Pons (tissue), 1 donor: ENCODE measurements around the gene TIMM10.
"Not testable (repeated sequence)": the region's sequence is repeated elsewhere in the genome, so short reads cannot be mapped to it uniquely, and the experiment has no call there.

Experiments
- DNase-seq: peaks from one replicate; pipeline ENCODE4 v3.0.0-alpha.2; 2016; ENCODE audit warnings: low spot score

TIMM10 gene

GRCh38 chr11:57542582-57542981 is 12.0 kb upstream of the TIMM10 start:
- DNase-seq, result no peak

DNA sequence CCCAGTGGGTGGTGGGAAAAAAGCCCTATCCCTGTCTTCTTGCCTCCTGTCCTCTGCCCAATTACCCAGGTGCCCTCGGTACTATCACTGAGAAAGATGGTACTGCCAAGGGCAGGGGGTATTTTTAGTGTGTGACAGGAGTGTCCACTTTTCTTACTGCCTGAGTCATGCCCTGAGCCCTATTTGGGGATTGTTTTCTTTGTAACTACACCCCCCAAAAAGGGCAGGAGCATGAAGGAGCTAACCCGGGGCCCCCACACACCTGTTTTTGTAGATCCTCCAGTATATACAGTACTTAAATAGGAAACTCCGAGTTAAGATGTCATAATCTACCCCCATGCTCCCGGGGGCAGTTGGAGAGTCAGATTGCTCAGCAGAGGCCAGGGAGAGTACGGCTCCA is 10.6 kb upstream of the TIMM10 start:
- DNase-seq, result no peak

DNA sequence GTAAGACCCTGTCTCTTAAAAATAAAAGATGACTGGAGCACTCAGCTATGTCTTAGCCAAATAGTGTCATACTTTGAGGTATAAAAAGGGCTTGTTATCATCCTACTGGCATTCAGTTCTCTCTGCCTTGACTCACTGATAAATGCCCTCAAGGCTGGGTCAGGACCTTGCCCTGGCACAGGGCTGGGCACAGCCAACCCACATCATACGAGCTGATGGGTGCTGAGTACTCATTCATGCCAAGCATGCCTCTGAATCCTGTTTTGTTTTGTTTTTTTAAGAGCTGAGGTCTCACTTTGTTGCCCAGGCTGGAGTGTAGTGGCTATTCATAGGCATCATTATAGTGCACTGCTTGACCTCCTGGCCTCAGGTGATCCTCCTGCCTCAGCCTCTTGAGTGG is 8.8 kb upstream of the TIMM10 start:
- no peak for DNase-seq

- no peak for DNase-seq
These were observed 6.5 kb upstream of the TIMM10 start, which contains the start of gene SMTNL1 for GRCh38 chr11:57536947-57537619. Gene SMTNL1, plus strand, starts transcription at chr11:57537595. Its CDS starts 5,048 bp downstream, at chr11:57542643.

DNA sequence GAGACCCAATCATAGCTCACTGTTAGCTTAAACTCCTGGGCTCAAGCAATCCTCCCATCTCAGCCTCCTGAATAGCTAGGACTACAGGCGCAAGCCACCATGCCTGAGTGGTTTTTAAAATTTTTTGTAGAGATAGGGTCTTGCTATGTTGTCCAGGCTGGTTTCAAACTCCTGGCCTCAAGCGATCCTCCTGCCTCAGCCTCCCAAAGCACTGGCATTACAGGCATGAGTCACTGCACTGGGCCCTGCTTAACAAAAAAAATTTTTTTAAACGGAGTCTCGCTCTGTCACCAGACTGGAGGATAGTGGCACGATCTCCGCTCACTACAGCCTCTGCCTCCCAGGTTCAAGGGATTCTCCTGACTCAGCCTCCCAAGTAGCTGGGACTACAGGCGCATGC is 3.9 kb upstream of the TIMM10 start:
- DNase-seq, result not testable (repeated sequence)

DNA sequence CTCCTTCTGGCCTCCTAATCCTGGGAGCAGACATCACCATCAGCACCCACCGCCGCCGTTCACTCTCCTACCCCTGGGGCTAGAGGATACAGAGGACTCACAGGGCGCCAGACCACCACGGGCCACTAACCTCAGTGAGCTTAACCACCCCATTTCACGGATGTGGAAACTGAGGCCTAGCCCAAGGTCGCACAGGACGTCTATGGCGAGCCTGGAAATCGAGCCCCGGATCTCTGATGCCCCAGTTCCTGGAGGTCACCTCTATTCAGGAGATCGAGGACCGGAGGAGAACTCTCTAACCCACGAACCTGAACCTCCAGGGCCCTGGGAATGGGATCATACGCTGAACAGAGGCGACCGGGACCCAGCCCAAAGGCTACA is 349 bp downstream of the TIMM10 start:
- no peak for DNase-seq

- no peak for DNase-seq
These were observed 1.5 kb downstream of the TIMM10 start for GRCh38 chr11:57529012-57529411.

DNA sequence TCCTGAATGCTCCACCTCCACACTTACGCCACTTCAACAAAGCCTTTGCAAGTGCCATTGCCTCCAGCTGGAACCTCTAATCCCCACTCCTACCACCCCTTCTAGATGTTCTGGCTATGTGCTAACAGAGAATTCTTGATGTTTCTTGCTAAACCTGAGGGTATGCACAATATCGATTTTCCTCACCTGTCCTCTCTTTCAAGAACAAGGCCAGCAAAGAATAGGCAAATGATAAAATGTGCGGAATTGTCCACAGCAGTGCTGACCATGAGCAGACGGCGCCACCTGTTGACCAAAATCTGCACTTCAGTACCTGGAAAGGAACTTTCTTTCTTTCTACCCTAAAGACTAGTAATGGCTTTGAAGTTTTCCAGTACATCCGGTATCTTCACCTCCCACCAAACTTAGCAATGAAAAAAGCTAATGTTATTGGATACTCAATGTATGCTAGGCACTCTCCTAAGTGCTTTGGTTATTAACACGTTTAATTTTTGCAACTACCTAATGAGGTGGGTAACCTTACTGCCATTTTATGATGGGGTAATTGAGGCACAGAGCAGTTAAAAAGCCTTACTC is 3.4 kb downstream of the TIMM10 start:
- DNase-seq, result peak; percentile 52

DNA sequence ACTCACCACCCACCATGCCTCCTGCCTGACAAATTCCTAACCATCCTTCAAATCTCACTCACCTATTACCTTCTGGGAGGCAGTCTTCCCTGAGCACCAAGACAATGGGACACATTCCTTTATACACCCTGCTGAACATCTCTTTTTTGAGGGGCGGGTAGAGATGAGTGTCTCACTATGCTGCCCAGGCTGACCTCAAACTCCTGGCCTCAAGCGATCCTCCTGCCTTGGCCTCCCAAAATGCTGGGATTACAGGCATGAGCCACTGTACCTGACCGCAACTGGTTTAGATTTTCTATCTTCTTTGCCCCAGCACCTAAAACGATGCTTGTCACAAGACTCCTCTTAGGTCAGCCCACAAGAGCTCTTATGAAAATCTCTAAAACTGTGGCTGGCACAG is 7.1 kb downstream of the TIMM10 start:
- DNase-seq, result no peak

DNA sequence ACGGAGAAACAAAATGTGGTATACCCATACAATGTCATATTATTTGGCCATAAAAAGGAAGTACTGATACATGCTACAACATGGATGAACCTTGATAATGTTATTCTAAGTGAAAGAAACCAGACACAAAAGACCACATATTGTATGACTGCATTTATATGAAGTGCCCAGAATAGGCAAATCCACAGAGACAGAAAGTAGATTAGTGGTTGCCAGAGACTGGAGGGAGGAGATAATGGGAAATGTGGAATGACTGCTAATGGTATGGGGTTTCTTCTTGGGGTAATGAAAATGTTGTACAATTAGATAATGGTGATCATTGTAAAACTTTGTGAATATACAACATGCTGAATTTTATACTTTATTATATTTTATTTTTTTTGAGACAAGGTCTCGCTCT is 9.4 kb downstream of the TIMM10 start:
- no peak for DNase-seq

DNA sequence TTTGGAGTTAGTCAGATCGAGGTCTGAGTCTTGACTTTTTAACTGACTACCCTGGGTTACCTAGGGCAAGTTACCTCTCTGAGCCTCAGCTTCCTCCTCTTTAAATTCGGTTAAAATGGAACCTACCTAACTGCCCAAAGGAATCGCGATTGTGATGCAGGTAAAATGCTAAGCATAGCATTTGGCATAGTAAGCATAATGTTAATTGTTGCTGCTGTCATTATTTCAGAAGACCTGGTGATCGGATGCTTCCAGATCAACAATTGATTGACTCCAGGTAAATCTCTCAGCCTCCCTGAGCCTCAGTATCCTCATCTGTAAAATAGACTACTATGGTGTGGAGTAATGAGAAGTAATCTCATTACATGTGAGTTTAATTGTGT is 14.5 kb downstream of the TIMM10 start:
- no peak for DNase-seq

DNA sequence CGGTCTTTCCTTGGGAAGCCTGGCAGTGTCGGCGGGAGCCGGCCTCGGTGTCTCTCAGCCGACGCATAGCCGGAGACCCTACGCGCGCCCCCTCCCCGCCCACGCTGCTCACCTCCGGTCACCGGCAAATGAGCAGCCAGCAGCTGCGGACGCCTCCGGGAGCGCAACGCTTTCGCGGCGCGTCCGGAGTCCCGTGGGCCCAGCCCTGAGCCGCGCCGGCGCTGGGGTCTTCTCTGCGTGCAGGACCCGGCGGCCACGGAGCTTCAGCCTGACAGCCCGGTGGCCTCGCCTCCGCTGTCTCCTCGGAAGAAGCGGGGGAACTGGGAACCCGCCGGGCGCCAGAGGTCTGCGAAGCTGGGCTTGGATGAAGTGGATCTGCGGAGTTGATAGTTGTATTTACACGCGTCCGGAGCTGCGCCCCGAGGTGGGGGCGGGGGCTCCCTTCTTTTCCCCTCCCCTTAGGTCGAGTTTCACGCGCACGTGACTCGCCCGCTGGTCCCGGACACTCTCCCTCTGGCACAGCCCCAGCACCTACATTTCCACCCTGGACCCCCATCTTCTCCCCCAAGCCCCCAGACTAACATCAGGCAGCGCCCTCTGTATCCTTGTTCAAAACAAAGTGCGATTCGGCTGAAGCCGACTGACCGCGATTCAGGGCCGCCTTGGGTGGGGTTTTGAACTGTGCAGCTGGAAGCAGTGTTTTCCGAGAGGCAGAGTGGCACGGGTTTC is 15.1 kb downstream of the TIMM10 start, which contains the start of gene SLC43A1:
Gene SLC43A1 (minus strand): TSS at position 371 of the 729 bp plus-strand sequence. CDS start 1,591 bp downstream, outside the sequence.
- DNase-seq, result no peak

DNA sequence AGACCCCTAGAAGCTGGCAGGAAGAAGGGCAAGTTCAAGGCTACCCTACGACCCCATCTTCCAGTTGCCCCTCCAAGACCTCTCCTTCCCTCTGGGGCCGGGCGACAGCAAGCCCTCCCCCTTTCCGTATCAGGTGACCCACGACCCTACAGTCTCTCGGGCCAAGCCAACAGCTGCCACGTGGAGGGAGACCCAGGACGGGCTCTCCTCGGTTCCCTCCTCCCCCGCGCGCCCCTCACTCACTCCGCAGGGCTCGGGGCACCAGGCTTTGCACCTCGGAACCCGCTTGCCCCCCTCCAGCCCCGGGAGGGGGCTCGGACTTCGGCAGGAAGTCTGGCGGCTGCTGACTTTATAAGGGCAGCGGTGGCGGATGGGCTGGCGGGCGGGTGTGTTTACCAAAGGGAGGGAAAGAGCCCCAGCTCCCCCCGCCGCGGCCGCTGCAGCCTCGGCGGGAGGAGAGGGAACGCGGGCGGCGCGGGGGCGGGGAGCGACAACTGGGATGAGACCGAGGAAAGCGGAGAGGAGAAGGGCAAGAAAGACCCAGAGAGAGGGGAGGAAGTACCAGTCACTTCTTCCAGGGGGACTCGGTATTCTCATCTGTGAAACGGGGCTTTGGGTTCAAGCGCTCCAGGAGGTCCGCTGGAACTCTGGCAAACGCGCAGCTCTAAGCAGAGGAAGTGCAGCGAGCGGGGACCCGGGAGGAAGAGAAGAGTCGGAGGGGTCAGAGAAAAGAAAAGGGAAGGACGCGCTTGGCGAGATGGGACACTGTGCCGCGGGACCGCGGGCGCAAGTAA is 15.8 kb downstream of the TIMM10 start:
- DNase-seq, result no peak

DNA sequence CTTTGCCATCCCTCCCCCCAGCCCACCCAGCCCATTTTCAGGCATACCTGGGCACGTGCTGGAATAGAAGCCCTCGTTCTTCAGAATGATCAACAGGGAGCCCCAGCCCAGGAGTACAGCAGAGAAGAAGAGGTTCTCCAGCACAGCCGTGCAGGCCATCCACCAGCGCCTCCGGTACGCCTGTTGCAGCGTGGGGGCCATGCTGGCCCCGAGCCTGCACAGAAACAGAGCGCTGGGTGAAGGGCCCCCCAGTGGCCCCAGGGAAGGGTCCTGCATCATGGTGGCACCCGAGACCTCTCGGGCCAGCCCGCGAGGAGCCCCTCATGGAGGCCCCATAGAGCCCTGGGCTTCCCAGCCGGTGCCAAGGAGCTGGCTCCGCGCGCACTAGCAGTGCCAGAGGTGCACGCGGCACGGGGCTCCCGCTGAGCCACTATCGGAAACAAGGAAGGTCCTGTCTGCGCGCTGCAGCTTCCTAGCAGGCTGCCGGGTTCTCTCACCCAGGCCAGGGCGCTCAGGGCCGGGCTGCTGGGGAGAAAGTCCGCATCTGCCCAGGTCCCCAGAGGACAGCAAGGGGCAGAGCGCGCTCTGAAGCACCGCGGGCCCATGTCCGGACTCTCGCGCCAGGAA is 16.5 kb downstream of the TIMM10 start:
- no peak for DNase-seq

- DNase-seq, result no peak
These were observed 17.1 kb downstream of the TIMM10 start for GRCh38 chr11:57513452-57513795.

DNA sequence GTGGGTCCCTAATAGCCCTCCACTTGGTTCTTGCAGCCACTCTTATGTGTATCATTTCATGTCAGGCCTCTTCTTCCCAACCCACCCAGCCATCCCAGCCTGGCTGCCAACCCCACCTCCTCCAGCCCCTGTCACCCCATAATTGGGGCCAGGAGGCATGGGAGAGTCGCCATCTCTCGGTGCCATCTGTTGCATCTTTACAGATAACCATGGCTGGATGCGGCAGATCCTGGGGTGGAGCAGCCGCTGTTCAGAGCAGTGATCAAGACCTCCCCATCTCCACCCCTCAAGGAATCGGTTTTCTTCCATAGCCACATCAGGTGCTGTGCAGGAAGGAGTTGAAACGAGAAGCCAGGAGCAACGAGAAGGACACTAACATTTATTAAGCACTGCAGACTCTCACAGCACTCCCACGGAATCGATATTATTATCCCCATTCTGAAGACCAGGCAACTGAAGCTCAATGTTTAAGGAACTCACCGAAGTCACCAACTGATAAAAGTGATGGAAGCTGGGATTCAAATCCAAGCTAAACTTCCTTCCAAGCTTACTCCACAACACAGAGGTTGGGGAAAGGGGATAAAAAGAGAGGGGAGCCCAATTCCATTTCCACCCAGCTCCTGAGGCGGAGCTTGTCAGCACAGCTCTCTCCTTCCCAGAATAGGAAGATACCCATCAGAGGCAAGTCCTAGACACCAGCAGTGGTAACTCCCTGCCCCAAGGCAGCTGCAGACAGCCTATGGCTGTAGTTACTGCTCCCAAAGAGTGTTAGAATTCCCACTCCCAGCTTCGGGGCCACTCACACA is 17.7 kb downstream of the TIMM10 start:
- DNase-seq, result no peak

DNA sequence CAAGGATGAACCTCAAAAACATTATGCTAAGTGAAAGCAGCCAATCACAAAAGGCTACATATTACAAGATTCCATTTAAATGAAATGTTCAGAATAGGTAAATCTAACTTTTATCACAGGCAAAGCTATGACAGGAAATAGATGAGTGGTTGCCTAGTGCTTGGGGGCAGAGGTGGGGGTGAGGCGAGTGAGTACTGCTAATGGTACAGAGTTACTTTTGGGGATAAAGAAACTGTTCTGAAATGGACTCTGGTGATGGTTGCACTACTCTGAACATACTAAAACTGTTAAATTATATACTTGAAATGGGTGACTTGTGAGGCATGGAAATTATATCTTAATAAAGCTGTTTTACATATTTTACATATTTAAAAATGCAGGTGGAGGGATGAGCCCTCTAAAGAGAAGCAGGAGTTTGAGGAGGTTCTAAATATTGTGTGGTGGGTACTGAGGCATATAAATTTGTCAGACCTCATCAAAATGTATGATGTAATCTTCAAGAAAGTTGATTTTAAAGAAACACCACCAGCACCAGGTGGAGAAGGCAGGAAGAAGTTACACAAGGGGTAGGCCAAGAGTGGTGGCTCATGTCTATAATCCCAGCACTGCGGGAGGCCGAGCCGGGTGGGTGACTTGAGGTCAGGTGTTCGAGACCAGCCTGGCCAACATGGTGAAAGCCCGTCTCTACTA is 18.7 kb downstream of the TIMM10 start:
- DNase-seq, result no peak

DNA sequence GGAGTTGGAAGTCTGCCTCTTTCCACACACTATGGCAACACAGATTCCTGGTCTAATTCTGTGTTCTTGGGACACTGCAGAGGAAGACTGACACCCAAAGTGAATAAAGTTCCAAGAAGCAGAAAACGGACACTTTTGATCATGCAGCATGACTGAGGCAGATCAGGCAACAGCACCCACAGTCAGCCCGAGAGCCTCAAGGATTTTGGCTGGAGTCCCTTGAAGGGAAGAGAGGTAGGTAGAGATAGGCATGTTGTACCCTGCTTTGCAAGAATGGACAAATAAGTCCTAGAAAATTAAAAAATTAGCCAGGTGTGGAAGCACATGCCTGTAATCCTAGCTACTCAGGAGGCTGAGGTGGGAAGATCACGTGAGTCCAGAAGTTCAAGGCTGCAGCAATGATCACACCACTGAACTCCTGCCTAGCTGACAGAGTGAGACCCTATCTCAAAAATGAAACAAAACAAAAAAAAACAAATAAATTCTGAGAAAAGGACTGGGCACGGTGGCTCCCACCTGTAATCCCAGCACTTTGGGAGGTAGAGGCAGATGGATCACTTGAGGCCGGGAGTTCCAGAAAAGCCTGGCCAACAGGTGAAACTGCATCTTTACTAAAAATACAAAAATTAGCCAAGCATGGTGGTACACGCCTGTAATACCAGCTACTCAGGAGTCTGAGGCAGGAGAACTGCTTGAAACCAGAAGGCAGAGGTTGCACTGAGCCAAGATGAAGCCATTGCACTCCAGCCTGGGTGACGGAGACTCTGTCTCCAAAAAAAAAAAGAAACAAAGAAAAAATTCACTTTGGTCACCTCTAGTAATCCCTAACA is 22.0 kb downstream of the TIMM10 start:
- no peak for DNase-seq

- no peak for DNase-seq
These were observed 24.0 kb downstream of the TIMM10 start for GRCh38 chr11:57506522-57506921.

- DNase-seq, result no peak
These were observed 26.0 kb downstream of the TIMM10 start for GRCh38 chr11:57504511-57504910.
